ENCODE results near the gene JAZF1. TPM values are rescaled to one million over a fixed set of nuclear protein-coding genes. Genes with fewer than 3 reads are reported as not detected.

JAZF1 gene
- total and polyA plus RNA-seq, 2 of the 8 experiments (the other 6 are each of a cell fraction or from before 2014, with no cell fraction given) = 2.6 to 21.8 TPM

- TF ChIP-seq CBX5 (IDR thresholded peaks at IDR 0.05; ENCODE audit: low read depth, low read length) (no peak), CREB1 (IDR thresholded peaks at IDR 0.05) (no peak)
These were observed 75.4 kb downstream of the JAZF1 start (continued) for GRCh38 chr7:28105234-28105633.

Measured in H1 (cell line).